Measurements from ENCODE around the gene ADAM11. TPM values are rescaled to one million over a fixed set of nuclear protein-coding genes. Genes with fewer than 3 reads are reported as not detected.
A peak's percentile ranks its signal among the peaks of the same experiment; 100 is the strongest.

ADAM11 gene
- polyA plus RNA-seq, 3 donors from 2014 or later: not detected

DNA sequence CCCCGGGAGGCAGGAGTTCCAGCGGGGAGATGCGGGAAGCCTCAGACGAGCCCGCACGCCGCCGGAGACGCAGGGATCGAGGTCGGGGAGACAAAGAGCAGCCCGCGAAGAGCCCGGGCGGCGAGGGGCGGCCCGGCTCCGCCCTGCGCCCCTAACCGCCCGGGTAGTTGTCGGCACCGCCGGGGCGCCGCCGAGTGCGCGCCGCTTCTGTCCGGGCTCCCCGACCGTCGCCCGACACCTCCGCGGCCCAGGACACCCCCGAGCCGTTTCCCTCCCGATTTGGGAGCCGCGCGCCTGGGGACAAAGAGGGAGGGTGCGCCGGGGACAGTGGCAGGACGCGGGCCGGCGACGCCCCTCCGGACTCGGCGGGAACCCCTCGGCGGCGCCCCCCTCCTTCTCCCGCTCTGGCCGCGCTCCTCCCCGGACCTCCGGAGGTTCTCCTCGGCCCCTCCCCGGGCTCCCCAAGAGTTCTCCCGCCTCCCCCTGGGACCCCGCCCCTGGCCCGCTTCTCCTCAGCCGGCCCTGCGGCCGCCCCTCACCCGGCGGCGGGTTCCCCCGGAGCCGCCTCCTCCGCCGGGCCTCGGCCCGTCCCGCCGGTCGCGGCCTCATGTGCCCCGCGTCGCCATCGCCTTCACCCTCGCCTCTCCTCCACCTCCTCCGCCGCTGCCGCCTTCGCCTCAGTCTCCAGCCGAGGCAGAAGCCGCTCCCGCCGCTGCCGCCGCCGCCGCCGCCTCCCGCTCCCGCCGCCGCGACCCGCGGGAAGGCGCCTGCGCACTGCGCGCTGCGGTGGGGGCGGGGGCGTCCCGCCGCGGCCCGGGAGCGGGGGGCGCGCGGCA lies 71.0 kb downstream of the ADAM11 start, which contains the start of gene GJC1:
Gene GJC1, minus strand, starts transcription at position 765 of the 836 bp plus-strand sequence. CDS start 24,470 bp downstream, outside the sequence.
- DNase-seq: peak in 1 of 3 donors; percentile 6
- H3K9me3 Mint-ChIP-seq: no peaks in the 10 kb centered on the region
- H3K4me1 Mint-ChIP-seq: peaks cover 11 to 15% of the 10 kb centered on the region in 2 donors

DNA sequence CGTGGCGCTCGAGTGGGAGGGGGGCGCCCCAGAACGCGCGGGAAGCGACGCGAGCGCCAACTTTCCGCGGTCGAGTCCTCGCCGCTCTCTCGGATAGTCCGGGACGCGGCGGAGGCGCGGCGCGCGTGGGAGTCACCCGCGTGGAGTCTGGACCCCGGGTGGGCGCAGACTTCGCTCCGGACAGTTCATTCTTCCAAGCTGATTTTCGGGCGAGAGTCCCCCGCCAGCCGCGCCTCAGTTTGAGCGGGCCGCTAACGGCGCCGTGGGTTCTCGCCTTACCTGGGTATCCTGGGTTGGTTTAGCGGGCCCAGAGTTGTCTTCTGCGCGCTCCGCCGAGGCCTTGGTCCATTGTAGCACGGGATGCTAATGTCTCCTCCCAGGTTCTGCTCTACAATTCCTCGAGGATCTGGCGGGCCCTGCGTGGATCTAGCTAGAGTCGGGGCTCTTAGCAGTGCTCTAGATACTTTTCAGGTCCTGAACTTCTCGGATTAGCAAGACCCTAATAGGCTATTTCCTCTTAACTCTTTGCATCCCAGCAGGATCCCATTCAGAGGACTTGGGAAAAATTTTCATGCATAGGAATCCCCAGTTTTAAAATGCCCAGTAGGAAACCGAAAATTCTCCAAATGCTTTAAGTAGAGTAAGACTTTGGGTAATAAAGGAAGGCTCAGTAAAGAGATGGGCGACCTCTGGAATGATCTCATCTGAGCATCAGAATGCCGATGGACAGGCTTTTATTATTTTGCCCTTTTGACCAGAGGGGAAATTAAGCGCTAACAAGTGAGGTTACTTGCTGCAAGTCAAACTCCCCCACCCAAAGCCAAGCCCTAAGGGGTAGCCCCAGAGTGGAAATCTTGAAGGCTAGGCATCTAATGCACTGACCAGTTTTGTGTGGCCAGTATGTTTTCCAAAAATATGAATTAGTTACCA lies 71.8 kb downstream of the ADAM11 start:
- Mint-ChIP-seq H3K27me3 (ENCODE audit: low read depth in 3 of 3) (peaks cover 25 to 39% (median 31%) of the 10 kb centered on the region in 3 donors), H3K4me3 (peak overlapping the region; percentile 64 to 78 (median 69))

More for the DNA sequence above, 71.0 kb downstream of the ADAM11 start, which contains the start of gene GJC1:
- no peaks in the 10 kb centered on the region for H3K36me3 Mint-ChIP-seq
- H3K27ac Mint-ChIP-seq: no peak within 1 kb of the TSS
- H3K4me3 Mint-ChIP-seq: peak within 1 kb of the TSS; percentile 64 to 82 (median 78)
- H3K27me3 Mint-ChIP-seq (ENCODE audit: low read depth in 3 of 3): peaks cover 25 to 34% (median 31%) of the 10 kb centered on the region in 3 donors

GRCh38 chr17:44831371-44831770 lies 72.6 kb downstream of the ADAM11 start:
- peaks cover 11 to 15% of the 10 kb centered on the region in 2 donors for H3K4me1 Mint-ChIP-seq

More for the DNA sequence above, 71.8 kb downstream of the ADAM11 start:
- no peak overlapping the region for H3K27ac Mint-ChIP-seq
- no peak for DNase-seq
- H3K36me3 Mint-ChIP-seq: no peaks in the 10 kb centered on the region
- H3K9me3 Mint-ChIP-seq: no peaks in the 10 kb centered on the region
- peaks cover 11 to 15% of the 10 kb centered on the region in 2 donors for H3K4me1 Mint-ChIP-seq

More at GRCh38 chr17:44831371-44831770, 72.6 kb downstream of the ADAM11 start:
- no peaks in the 10 kb centered on the region for H3K9me3 Mint-ChIP-seq
- H3K27ac Mint-ChIP-seq: no peak overlapping the region
- H3K27me3 Mint-ChIP-seq (ENCODE audit: low read depth in 3 of 3): peaks cover 25 to 35% (median 31%) of the 10 kb centered on the region in 3 donors
- DNase-seq: no peak
- peak overlapping the region; percentile 24 to 64 (median 38) for H3K4me3 Mint-ChIP-seq
- H3K36me3 Mint-ChIP-seq: no peaks in the 10 kb centered on the region

Other genes starting within 250 kb of the ADAM11 start
- 1 to 10 TPM in 1 of 3 donors, under 1 TPM in 2; 0.56 to 3.3 (median 0.97) TPM for gene FZD2, start 201.5 kb upstream of the ADAM11 start, polyA plus RNA-seq
- under 1 TPM; 0.08 to 0.57 (median 0.14) TPM for gene MEIOC, start 102.5 kb upstream of the ADAM11 start, polyA plus RNA-seq
- 10 to 100 TPM in 2 of 3 donors, 1 to 10 TPM in 1; 9.7 to 19.6 (median 11.4) TPM for gene CCDC43, start 69.2 kb upstream of the ADAM11 start, polyA plus RNA-seq
- gene DBF4B, start 50.3 kb upstream of the ADAM11 start, polyA plus RNA-seq: 1 to 10 TPM in 1 of 3 donors, under 1 TPM in 1, not detected in 1; 0.52 to 1.1 TPM
- not detected for gene GJC1, start 71.3 kb downstream of the ADAM11 start, polyA plus RNA-seq
- not detected for gene HIGD1B, start 88.9 kb downstream of the ADAM11 start, polyA plus RNA-seq
- gene EFTUD2, start 140.5 kb downstream of the ADAM11 start, polyA plus RNA-seq: 100 to 1,000 TPM in 2 of 3 donors, 10 to 100 TPM in 1; 76.5 to 109 (median 101) TPM
- gene GFAP, start 156.5 kb downstream of the ADAM11 start, polyA plus RNA-seq: 1 to 10 TPM in 1 of 3 donors, not detected in 2; 1.1 TPM
- gene KIF18B, start 188.8 kb downstream of the ADAM11 start, polyA plus RNA-seq: under 1 TPM in 1 of 3 donors, not detected in 2; 0.37 TPM
- under 1 TPM in 1 of 3 donors, not detected in 2; 0.20 TPM for gene C1QL1, start 209.3 kb downstream of the ADAM11 start, polyA plus RNA-seq